HepG2 (cell line): ENCODE data around the gene COPS7A.

Source experiments
- ARHGAP35 ChIP-seq: sonication (generic); formaldehyde crosslinking; IDR thresholded peaks from 2 replicates; pipeline ENCODE4 v1.9.0; 2022; ENCODE audit warnings: mild to moderate bottlenecking, inconsistent platforms, moderate library complexity, missing genetic modification reagents, borderline replicate concordance
- CTCF ChIP-seq: sonication (generic); formaldehyde crosslinking; IDR thresholded peaks from 2 replicates; pipeline ENCODE4 v1.5.0; 2020; ENCODE audit warnings: mild to moderate bottlenecking, missing genetic modification reagents, moderate library complexity
- ELF1 ChIP-seq: sonication (generic); formaldehyde crosslinking; IDR thresholded peaks from 2 replicates; pipeline ENCODE4 v1.4.0; 2020; ENCODE audit warnings: missing genetic modification reagents
- EZH2 ChIP-seq: conservative IDR thresholded peaks from 2 replicates; pipeline ENCODE4 v1.6.1; 2012; ENCODE audit warnings: mild to moderate bottlenecking, low read depth, low read length, moderate library complexity
- KDM6A ChIP-seq: IDR thresholded peaks from 2 replicates; pipeline ENCODE4 v1.6.1; 2016; ENCODE audit warnings: low read depth
- PRMT3 ChIP-seq: sonication (generic); formaldehyde crosslinking; IDR thresholded peaks from 2 replicates; pipeline ENCODE4 v1.8.1; 2022; ENCODE audit warnings: low read depth, mild to moderate bottlenecking, moderate library complexity, missing genetic modification reagents, borderline replicate concordance
- RARA ChIP-seq: IDR thresholded peaks from 2 replicates; pipeline ENCODE4 v1.6.1; 2016; ENCODE audit warnings: missing genetic modification reagents, missing compliant biosample characterization
- TAF15 ChIP-seq: fragments of 200-400 bp; formaldehyde crosslinking; IDR thresholded peaks from one replicate; pipeline ENCODE4 v1.6.1; 2018; ENCODE audit warnings: mild to moderate bottlenecking, low read depth, low read length; ENCODE audit not compliant: poor library complexity, severe bottlenecking
- ZFX ChIP-seq: sonication (generic); formaldehyde crosslinking; IDR thresholded peaks from 2 replicates; pipeline ENCODE4 v1.4.0; 2020; ENCODE audit warnings: mild to moderate bottlenecking, low read depth, missing genetic modification reagents, moderate library complexity
- ZKSCAN1 ChIP-seq: fragments of 150-350 bp; IDR thresholded peaks from 2 replicates; pipeline ENCODE4 v1.6.1; 2014; ENCODE audit warnings: low read length
- ZNF33A ChIP-seq: sonication (generic); formaldehyde crosslinking; IDR thresholded peaks from 2 replicates; pipeline ENCODE4 v1.5.1; 2020; ENCODE audit warnings: missing genetic modification reagents, mild to moderate bottlenecking, moderate library complexity, borderline replicate concordance
- ZNF652 ChIP-seq: IDR thresholded peaks from 2 replicates; pipeline ENCODE4 v1.6.1; 2016; ENCODE audit warnings: low read depth, borderline replicate concordance

GRCh38 chr12:6697584-6698351 lies 26.1 kb upstream of the COPS7A start:
- TF ChIP-seq CTCF (peak; percentile 86), EZH2 (no peak), ARHGAP35 (no peak), ZNF652 (CRISPR knock-in tag) (no peak), ZFX (no peak), RARA (CRISPR knock-in tag) (no peak), ZKSCAN1 (no peak), PRMT3 (no peak), KDM6A (CRISPR knock-in tag) (no peak), TAF15 (no peak), ELF1 (no peak), ZNF33A (CRISPR knock-in tag) (no peak)
